Heart right ventricle (tissue), 16 donors: ENCODE measurements around the gene TBC1D9. TPM values are rescaled to one million over a fixed set of nuclear protein-coding genes. Genes with fewer than 3 reads are reported as not detected.

Source experiments
- ATAC-seq, 8 donors: fragments of 200-7000 bp; cut with Tn5 transposase; one replicate each; pipeline ENCODE4 v1.9.1; 2020; ENCODE audit warnings: mild to moderate bottlenecking in 8 of 8, moderate library complexity in 8 of 8, moderate number of reproducible peaks in 1 of 8
- DNase-seq, 2 donors: peaks; one replicate each; pipeline ENCODE4 v3.0.0-alpha.2; 2020
- H3K27ac ChIP-seq, 10 donors: fragments of 200-600 bp; sonication (generic) in 2 of 10; one replicate each; pipeline versions ENCODE4 v1.5.0 to v1.8.0; 2020 to 2022; ENCODE audit warnings: mild to moderate bottlenecking in 3 of 10
- H3K27me3 ChIP-seq, 7 donors: fragments of 200-600 bp; one replicate each; pipeline ENCODE4 v1.8.0; 2021 to 2022; ENCODE audit warnings: mild to moderate bottlenecking in 2 of 7
- H3K36me3 ChIP-seq, 9 donors: fragments of 200-600 bp; sonication (generic) in 1 of 9; one replicate each; pipeline versions ENCODE4 v1.5.0 to v1.8.0; 2020 to 2022; ENCODE audit warnings: mild to moderate bottlenecking in 2 of 9
- H3K4me1 ChIP-seq, 9 donors: fragments of 200-600 bp; sonication (generic) in 1 of 9; one replicate each; pipeline versions ENCODE4 v1.5.0 to v1.8.0; 2020 to 2022; ENCODE audit warnings: mild to moderate bottlenecking in 4 of 9
- H3K4me3 ChIP-seq, 10 donors: fragments of 200-600 bp; sonication (generic) in 2 of 10; one replicate each; pipeline versions ENCODE4 v1.5.0 to v1.8.0; 2020 to 2022; ENCODE audit warnings: mild to moderate bottlenecking in 7 of 10, moderate library complexity in 2 of 10
- H3K9me3 ChIP-seq, 11 donors: fragments of 200-600 bp in 10 of 11; sonication (generic) in 2 of 11; one replicate each; pipeline versions ENCODE4 v1.5.0 to v1.8.0; 2013 to 2022; ENCODE audit warnings: mild to moderate bottlenecking in 2 of 11, control low read depth in 1 of 11, moderate library complexity in 1 of 11
- WGBS, 2 donors: extraction: QIAGEN DNeasy Blood & Tissue Kit; methylation state at CpG; one replicate each; pipeline ENCODE4 v1.1.7; 2013; ENCODE audit warnings: inconsistent platforms in 1 of 2; 5-methylcytosine and 5-hydroxymethylcytosine counted together
- intact Hi-C, 10 donors: fragments of 100-400 bp; cut with DNase I; formaldehyde crosslinking; loops; one replicate each; pipeline versions ENCODE4 v1.11.1 to v1.14.2; 2022
- polyA plus RNA-seq, 2 donors: library from polyadenylated mRNA; stranded (reverse); fragments of 200-250 nt; gene quantifications; one replicate each; pipeline ENCODE4 v1.2.3, GENCODE V29; 2013
- total RNA-seq, 10 donors: library from RNA; stranded (reverse); fragmentation: NEBNext Ultra II Directional in 3 of 10; extraction: Animal tissue kit (Norgen Biotek cat#: 25700) in 3 of 10; gene quantifications; one replicate each; pipeline versions ENCODE4 v1.2.1 to v1.2.4, GENCODE V29; 2021 to 2023
- TF ChIP-seq, protein P1 (sequence below), 9 donors: fragments of 200-600 bp; sonication (generic) in 2 of 9; IDR thresholded peaks; one replicate each; pipeline versions ENCODE4 v1.5.0 to v1.8.0; 2021 to 2022; ENCODE audit warnings: antibody characterized with exemption in 9 of 9, mild to moderate bottlenecking in 5 of 9, moderate library complexity in 1 of 9
- donor health status: Arrhythmogenic right ventricular cardiomyopathy.
- donor health status: ischemic (EF 13 %, LVEDD 7.1; RV severe dilation, severe dysfunction).
- donor health status: healthy with polysubstance abuse.
- donor health status: DM: no; HTN: yes; CAD: no.
- donor health status: DM: no; HTN: no; CAD: no.
- donor health status: ischemic (EF 25% LVEDD 6.9; RV normal size, moderate dysfunction).
- donor health status: ischemic (EF 25% LVEDD 5.7; RV mildly dilated, moderate dysfunction).
- donor health status: healthy.
- donor health status: DM: yes; HTN: yes; CAD: no.
- donor health status: Ischemic cardiomyopathy.
- donor health status: ischemic (EF 35%, LVEDD 5.7; RV mildly dilated, moderate dysfunction).
- donor health status: nonischemic (EF 11% LVEDD 7.7; RV severe dilation, severe dysfunction).
- donor health status: DM: yes; HTN: yes; CAD: no.
- donor health status: PGD.
- donor health status: ischemic (EF 29% LVEDD 5.4; RV normal size, mild dysfunction).
- donor health status: nonischemic (EF 23%, LVEDD 6.1; RV moderate dilation, normal function).

The TBC1D9 gene
- total and polyA plus RNA-seq, 12 donors: 4.4 to 20.3 (median 14.4) TPM

DNA sequence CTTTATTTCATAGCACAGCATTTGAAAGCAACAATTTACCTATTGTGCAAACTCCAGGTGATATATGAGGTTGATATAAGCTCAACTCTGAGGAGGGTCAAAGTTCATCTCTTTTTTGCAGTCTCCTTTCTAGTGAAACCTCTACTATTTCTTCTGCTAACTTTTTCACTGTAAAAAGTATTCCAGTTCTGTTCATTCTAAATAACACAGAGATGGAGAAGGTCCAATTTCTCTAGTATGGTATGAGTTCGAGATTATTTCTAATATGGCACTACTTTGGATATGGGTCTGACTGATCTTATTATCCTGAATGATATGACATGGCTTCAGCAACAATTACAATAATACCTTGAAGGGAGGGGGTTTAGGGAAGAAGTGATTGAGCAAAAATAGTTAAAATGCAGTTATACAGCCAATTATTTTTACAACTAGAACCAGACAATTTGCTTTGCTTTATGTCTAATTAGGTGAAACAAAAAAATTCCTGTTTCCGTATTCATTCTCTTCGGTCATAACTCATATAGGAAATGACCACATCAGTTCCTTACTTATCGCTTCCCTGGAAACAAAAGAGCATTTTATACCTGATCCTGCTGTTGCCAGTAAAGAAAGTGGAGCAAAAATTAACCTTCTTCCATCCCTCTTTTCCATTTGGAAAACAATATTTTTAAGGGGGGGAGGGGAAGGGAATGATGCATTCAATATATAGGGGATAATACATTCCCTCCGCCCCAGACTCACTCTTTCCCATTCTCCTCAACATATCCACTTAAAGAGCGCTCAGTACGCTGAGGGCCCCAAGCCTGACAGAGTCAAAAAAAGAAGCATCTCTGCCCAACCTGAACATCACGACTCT is 1.0 kb downstream of the TBC1D9 start:
- DNase-seq: no peak
- peaks cover 0 to 47% (median 30%) of the 10 kb centered on the region in 9 donors for H3K4me1 ChIP-seq
- TF ChIP-seq, protein P1, sequence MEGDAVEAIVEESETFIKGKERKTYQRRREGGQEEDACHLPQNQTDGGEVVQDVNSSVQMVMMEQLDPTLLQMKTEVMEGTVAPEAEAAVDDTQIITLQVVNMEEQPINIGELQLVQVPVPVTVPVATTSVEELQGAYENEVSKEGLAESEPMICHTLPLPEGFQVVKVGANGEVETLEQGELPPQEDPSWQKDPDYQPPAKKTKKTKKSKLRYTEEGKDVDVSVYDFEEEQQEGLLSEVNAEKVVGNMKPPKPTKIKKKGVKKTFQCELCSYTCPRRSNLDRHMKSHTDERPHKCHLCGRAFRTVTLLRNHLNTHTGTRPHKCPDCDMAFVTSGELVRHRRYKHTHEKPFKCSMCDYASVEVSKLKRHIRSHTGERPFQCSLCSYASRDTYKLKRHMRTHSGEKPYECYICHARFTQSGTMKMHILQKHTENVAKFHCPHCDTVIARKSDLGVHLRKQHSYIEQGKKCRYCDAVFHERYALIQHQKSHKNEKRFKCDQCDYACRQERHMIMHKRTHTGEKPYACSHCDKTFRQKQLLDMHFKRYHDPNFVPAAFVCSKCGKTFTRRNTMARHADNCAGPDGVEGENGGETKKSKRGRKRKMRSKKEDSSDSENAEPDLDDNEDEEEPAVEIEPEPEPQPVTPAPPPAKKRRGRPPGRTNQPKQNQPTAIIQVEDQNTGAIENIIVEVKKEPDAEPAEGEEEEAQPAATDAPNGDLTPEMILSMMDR (IDR thresholded peaks at IDR 0.05): no peak
- intact Hi-C loops: loop anchor here in 6 of 10 donors (5.0 to 10.0 kb wide), 11 partner anchors 43 to 383 kb away; partner anchors contain the start of genes ELMOD2 (in 2 of the 6) and SCOC (in 2 of the 6)
- no peak for ATAC-seq
- peaks cover 0 to 5% (median 0%) of the 10 kb centered on the region in 9 donors for H3K36me3 ChIP-seq
- peaks cover 0 to 14% (median 0%) of the 10 kb centered on the region in 7 donors for H3K27me3 ChIP-seq
- peaks cover 0 to 20% (median 5%) of the 10 kb centered on the region in 11 donors for H3K9me3 ChIP-seq
- H3K27ac ChIP-seq: peak overlapping the region; percentile 87 to 100 (median 98)
- H3K4me3 ChIP-seq: peak overlapping the region; percentile 65 to 95 (median 85)
- 7 to 8% methylated on average over 8 of the region's 8 CpGs for WGBS, 2 donors

DNA sequence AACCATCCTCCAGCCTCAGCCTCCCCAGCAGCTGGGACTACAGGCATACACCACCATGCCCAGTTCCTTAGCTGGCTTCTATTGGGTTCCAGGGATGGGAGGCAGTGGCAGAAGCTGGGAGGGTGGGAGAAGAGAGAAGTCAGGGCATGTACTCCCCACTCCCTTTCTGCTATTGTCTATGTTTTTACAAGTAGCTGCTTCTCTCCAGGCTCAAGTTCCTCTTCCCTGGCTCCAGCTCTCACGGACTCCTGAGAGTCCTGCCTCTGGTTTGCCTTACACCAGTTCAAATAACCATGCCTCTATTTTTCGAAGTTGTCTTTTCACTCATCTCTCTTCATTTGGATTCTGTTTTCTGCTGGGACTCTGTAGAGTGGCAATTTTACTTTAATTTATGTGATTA is 2.9 kb downstream of the TBC1D9 start:
- intact Hi-C loops: loop anchor here in 5 of 10 donors (10.0 kb wide), 5 partner anchors 91 to 229 kb away; partner anchors contain the start of gene ELMOD2 (in 2 of the 5)

DNA sequence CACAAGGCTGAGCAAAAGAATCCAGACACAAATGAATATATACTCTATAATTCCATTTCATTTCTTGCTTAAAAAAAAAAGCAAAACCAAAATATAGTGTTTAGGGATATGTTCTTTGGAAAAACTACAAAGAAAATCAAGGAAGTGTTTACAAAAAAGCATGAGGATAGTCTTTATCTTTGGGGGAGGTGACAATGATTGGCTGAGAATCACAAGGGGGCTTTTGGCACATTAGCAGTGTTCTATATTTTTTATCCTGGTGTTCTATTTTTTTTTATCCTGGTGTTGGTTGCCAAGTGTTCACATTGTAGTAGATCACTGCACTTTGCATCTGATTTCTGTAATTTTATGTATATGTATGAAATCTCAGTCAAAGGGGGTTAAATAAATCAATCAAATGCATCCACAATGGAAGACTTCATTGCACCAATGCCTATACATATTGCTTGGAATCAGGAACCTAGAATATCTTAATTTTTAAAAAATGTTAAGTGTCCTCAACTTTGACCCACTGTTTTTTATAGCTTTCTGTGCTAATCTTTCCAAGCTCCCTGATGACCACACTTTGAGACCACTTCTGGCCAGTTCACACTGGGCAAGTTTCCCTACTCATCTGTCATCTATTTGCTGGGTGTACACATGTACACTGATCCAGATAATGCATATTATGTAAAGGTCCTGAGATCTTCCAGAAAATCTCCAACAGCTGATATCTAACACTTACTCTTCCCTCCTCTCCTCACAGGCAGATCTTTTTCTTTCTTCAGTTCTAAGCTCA is 3.7 kb downstream of the TBC1D9 start:
- Histone ChIP-seq H3K4me3 (no peak overlapping the region), H3K4me1 (peaks cover 0 to 43% (median 26%) of the 10 kb centered on the region in 9 donors), H3K9me3 (peaks cover 0 to 43% (median 10%) of the 10 kb centered on the region in 11 donors), H3K27me3 (peaks cover 0 to 14% (median 0%) of the 10 kb centered on the region in 7 donors), H3K27ac (no peak overlapping the region), H3K36me3 (peaks cover 0 to 5% (median 0%) of the 10 kb centered on the region in 9 donors)
- DNase-seq: no peak
- TF ChIP-seq, protein P1 (IDR thresholded peaks at IDR 0.05): no peak
- intact Hi-C loops: loop anchor here in 5 of 10 donors (10.0 kb wide), 5 partner anchors 92 to 228 kb away; partner anchors contain the start of gene ELMOD2 (in 2 of the 5)
- no peak for ATAC-seq

More for the DNA sequence above, 2.9 kb downstream of the TBC1D9 start:
- H3K9me3 ChIP-seq: peaks cover 0 to 36% (median 10%) of the 10 kb centered on the region in 11 donors
- DNase-seq (no peak), ATAC-seq (no peak)
- H3K4me3 ChIP-seq: no peak overlapping the region
- H3K4me1 ChIP-seq: peaks cover 0 to 47% (median 30%) of the 10 kb centered on the region in 9 donors
- peaks cover 0 to 5% (median 0%) of the 10 kb centered on the region in 9 donors for H3K36me3 ChIP-seq
- peaks cover 0 to 14% (median 0%) of the 10 kb centered on the region in 7 donors for H3K27me3 ChIP-seq
- TF ChIP-seq, protein P1 (IDR thresholded peaks at IDR 0.05): no peak
- peak overlapping the region in 1 of 10 donors; percentile 8 for H3K27ac ChIP-seq
- 85 to 92% methylated on average over 2 of the region's 2 CpGs for WGBS, 2 donors

DNA sequence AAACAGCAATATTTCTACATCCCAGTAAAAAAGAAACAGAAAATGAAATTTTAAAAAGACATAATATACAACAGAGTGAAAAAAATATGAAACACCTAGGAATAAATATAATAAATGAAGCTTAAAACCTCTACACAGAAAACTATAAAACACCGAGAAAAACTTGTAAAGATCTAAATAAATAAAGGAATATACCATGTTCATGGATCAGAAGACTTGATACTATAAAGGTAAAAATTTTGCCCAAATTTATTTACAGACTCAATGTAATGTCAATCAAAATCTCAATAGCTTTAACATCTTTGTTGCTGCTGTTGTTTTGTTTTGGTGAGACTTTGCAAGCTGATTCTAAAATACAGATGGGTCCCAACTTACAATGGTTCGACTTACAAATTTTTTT is 5.7 kb downstream of the TBC1D9 start:
- Histone ChIP-seq H3K4me1 (peaks cover 0 to 38% (median 23%) of the 10 kb centered on the region in 9 donors), H3K27ac (no peak overlapping the region), H3K4me3 (no peak overlapping the region), H3K9me3 (peaks cover 0 to 43% (median 10%) of the 10 kb centered on the region in 11 donors), H3K27me3 (peaks cover 0 to 5% (median 0%) of the 10 kb centered on the region in 7 donors), H3K36me3 (peaks cover 0 to 5% (median 0%) of the 10 kb centered on the region in 9 donors)
- 97 to 98% methylated on average over 2 of the region's 2 CpGs for WGBS, 2 donors
- ATAC-seq (no peak), DNase-seq (no peak)
- intact Hi-C loops: loop anchor here in 5 of 10 donors (10.0 kb wide), 5 partner anchors 94 to 226 kb away; partner anchors contain the start of gene ELMOD2 (in 2 of the 5)
- TF ChIP-seq, protein P1 (IDR thresholded peaks at IDR 0.05): no peak
